MM.1S (cell line): Measurements from ENCODE around the gene KIF17.

ENCODE experiments used
- EZH2 ChIP-seq: fragments of 300-600 bp; sonication (generic); optimal IDR thresholded peaks from 2 replicates; pipeline ENCODE3; 2017; ENCODE audit warnings: low read depth, mild to moderate bottlenecking, antibody characterized with exemption, low read length, mixed read lengths
- EZH2phosphoT487 ChIP-seq: fragments of 300-600 bp; sonication (generic); IDR thresholded peaks from 2 replicates; pipeline ENCODE4 v1.6.1; 2018; ENCODE audit warnings: antibody characterized with exemption, low read length
- TF ChIP-seq, protein P1 (sequence below): fragments of 300-600 bp; sonication (generic); IDR thresholded peaks from 2 replicates; pipeline ENCODE4 v1.5.1; 2016; ENCODE audit warnings: antibody characterized with exemption, low read length, mixed read lengths

DNA sequence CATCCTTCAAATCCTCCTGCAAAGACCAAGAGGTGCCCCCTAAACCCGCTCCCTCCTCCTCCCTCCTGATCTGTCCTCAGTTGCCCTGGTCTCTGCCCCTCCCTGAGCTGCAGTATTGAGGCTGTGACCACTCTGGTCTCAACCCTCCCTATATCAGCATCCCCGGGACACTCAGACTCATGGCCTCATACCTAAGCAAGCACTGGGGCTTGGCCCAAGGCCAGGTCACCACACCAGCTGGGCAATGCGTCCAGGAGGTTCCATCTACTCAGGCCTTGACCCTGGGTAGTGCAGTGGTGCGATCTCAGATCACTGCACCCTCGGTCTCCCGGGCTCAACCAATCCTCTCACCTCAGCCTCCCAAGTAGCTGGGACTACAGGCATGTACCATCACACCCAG is 9.8 kb downstream of the KIF17 start:
- TF ChIP-seq, protein P1, sequence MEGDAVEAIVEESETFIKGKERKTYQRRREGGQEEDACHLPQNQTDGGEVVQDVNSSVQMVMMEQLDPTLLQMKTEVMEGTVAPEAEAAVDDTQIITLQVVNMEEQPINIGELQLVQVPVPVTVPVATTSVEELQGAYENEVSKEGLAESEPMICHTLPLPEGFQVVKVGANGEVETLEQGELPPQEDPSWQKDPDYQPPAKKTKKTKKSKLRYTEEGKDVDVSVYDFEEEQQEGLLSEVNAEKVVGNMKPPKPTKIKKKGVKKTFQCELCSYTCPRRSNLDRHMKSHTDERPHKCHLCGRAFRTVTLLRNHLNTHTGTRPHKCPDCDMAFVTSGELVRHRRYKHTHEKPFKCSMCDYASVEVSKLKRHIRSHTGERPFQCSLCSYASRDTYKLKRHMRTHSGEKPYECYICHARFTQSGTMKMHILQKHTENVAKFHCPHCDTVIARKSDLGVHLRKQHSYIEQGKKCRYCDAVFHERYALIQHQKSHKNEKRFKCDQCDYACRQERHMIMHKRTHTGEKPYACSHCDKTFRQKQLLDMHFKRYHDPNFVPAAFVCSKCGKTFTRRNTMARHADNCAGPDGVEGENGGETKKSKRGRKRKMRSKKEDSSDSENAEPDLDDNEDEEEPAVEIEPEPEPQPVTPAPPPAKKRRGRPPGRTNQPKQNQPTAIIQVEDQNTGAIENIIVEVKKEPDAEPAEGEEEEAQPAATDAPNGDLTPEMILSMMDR = no peak
- TF ChIP-seq EZH2 (no peak), EZH2phosphoT487 (no peak)
